SK-N-DZ (cell line): Measurements from ENCODE around the gene ERAL1.
"Not testable (repeated sequence)": the region's sequence is repeated elsewhere in the genome, so short reads cannot be mapped to it uniquely, and the experiment has no call there.

Experiments used
- DNase-seq: peaks from one replicate; pipeline ENCODE4 v3.0.0-alpha.2; 2015; ENCODE audit warnings: low spot score

ERAL1 gene

GRCh38 chr17:28849281-28849680 lies 5.5 kb upstream of the ERAL1 start:
- DNase-seq: no peak

DNA sequence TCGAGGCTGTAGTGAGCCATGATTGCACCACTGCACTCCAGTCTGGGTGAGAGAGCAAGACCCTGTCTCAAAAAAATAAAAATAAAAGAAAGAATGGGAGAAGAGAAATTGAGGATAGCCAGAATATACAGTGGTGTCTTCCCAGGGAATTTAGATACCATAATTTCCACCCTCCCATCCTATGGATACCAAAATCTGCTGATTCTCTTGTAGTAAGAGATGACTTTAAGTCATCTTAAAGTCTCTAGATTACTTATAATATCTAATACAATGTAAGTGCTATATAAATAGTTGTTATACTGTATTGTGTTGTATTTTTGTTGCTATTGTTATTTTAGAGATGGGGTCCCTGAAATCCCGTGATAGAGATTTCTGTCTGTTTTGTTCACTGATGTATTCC lies 1.5 kb upstream of the ERAL1 start:
- no peak for DNase-seq

GRCh38 chr17:28855336-28855679 lies 492 bp downstream of the ERAL1 start:
- no peak for DNase-seq

GRCh38 chr17:28856028-28856574 lies 1.3 kb downstream of the ERAL1 start:
- DNase-seq: no peak

DNA sequence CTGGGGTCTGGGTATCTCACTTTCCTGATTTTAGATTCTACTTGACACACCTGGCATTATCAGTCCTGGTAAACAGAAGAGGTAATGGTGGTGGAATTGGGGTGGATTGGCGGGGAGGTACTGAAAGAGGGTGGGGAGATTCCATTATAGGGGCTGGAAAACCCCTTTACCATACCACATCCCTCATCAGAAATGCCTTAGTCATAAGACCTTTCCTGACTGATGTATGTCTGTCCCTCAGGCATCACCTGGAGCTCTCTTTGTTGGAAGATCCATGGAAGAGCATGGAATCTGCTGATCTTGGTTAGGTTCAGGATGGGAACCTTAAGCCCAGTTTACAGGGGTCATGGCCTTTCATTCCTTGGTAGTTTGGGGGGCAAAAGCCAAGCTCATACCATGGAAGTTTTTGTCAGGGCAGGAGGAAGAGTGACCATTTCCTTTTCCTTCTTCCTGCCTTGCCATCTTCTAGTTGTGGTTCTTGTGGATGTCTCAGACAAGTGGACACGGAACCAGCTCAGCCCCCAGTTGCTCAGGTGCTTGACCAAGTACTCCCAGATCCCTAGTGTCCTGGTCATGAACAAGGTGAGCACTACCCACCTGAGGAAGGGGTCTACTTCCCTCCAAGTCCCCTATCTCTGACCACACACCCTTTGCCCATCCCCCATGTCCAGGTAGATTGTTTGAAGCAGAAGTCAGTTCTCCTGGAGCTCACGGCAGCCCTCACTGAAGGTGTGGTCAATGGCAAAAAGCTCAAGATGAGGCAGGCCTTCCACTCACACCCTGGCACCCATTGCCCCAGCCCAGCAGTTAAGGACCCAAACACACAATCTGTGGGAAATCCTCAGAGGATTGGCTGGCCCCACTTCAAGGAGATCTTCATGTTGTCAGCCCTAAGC lies 3.3 kb downstream of the ERAL1 start:
- DNase-seq: no peak

DNA sequence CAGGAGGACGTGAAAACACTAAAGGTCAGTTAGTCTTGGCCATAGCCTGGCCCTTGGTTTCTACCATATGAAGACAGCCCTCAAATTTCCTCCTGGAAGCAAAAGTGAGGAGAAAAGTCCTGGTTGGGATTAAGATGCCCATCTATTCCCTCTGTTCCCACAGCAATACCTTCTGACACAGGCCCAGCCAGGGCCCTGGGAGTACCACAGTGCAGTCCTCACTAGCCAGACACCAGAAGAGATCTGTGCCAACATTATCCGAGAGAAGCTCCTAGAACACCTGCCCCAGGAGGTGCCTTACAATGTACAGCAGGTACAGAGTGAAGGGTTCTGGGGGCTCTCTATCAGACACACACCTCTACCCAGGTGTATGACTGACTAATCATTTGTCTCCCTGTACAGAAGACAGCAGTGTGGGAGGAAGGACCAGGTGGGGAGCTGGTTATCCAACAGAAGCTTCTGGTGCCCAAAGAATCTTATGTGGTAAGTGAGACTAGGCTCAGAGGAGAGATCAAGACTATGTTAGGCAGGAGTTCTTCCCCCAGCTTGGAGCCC lies 4.1 kb downstream of the ERAL1 start:
- DNase-seq: no peak

GRCh38 chr17:28860363-28860808 lies 5.6 kb downstream of the ERAL1 start:
- DNase-seq: no peak

GRCh38 chr17:28861393-28862203 lies 6.8 kb downstream of the ERAL1 start:
- DNase-seq: no peak

DNA sequence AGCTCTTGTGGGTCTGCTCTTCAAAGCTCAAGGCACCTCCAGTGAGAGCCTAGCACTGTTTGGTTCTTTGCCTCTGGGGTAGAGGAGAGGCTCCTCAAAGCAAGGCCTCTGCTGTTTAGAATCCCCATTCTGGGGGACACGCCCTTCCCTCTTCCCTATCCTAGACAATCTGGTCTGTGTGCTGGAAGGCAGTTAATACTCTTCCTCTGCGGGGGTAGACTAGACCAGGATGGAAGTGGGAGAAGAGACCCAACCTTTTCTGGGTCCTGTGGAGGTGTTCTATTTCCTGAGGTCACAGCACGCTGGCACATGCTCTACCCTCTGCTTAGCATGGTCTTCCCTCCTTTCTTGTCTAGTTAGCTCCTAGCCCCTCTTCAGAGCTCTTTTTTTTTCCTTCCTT lies 7.7 kb downstream of the ERAL1 start:
- DNase-seq: no peak

- no peak for DNase-seq
These were observed 9.1 kb downstream of the ERAL1 start for GRCh38 chr17:28863953-28864352.

DNA sequence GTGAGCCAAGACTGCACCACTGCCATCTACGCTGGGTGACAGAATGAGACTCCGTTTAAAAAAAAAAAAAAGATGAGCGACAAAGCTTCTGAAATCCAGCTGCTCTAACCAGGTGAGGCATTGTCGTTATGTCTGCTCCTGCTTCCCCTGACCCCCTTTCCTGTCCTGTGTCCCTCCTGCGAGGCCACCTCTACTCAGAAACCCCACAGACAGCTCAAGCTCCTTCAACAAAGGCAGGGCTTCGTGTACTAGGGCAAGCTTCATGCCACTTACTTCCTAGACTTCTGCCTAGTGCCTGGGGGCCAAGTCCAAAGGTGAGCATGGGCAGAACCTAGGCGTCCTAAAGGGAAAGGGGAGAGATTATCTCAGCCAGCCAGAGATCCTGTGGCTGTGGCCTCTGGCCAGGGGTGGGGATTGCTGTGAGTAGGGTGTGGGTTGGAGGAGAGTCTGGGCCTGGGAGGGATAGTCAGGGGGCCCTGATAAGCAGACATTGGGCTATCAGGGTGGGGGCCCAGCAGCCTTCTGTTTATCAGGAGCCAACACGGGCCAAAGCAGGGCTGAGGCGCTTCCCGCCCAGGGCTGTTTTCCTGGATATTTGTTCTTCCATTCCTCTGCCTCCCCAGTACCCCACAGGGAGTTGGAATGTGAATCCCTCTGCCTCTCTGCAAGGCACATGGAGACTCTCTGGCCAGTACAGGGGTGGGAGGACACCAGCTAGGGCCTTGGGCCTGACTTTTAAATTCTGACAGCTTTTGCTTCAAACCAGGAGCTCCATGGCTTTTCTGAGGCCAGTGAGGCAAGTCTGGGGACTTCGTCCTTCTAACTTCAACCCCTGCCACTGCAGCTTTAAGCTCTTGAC lies 10.4 kb downstream of the ERAL1 start:
- DNase-seq: no peak

- no peak for DNase-seq
These were observed 11.3 kb downstream of the ERAL1 start for GRCh38 chr17:28865946-28866752.

DNA sequence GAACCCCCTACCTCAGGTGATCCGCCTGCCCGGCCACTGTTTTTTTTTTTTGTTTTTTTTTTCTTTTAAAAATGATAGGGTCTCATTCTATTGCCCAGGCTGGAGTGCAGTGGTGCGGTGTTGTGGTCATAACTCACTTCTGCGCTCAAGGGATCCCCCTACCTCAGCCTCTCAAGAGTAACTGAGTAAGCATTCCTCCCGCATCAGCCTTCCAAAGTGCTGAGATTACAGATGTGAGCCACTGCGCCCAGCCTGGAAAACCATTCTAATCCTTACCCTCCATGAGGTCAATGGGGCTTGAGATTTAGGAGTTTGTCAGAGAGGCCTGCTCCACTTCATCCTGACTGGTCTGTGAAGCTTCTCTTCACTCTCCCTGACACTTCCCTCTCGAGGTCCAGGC lies 12.5 kb downstream of the ERAL1 start:
- no peak for DNase-seq

- DNase-seq: no peak
These were observed 16.3 kb downstream of the ERAL1 start for GRCh38 chr17:28871056-28871579.

- DNase-seq: no peak
These were observed 19.0 kb downstream of the ERAL1 start for GRCh38 chr17:28873839-28874238.

- DNase-seq: no peak
These were observed 19.9 kb downstream of the ERAL1 start for GRCh38 chr17:28874750-28875149.

DNA sequence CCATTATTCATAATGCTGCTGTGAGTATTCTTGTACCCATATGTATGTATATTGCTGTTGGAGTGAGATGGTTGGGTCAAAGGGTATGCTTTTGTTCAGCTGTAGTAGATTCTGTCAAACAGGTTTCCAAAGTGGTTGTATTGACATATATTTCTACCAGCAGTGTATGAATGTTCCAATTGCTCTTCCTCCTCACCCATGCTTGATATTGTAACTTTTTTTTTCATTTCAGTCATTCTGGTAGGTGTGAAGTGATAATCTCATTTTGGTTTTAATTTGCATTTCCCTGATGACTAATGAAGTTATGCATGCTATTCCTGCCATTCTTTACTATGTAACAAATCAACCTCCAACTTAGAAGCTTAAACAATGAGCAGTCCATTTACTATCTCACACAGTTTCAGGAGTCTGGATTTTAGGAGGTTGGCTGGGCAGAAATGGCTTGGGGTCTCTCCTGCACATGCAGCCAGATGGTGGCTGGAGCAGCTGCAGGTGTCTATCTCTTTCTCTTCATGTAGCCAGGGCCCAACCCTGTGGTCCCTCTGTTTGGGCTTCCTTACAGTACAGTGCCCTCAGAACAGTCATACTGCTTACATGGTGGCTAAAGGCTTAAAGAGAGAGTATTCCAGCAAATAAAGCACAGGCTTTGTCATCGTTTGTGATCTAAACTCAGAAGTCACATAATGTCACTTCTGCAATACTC lies 21.2 kb downstream of the ERAL1 start:
- DNase-seq: no peak

DNA sequence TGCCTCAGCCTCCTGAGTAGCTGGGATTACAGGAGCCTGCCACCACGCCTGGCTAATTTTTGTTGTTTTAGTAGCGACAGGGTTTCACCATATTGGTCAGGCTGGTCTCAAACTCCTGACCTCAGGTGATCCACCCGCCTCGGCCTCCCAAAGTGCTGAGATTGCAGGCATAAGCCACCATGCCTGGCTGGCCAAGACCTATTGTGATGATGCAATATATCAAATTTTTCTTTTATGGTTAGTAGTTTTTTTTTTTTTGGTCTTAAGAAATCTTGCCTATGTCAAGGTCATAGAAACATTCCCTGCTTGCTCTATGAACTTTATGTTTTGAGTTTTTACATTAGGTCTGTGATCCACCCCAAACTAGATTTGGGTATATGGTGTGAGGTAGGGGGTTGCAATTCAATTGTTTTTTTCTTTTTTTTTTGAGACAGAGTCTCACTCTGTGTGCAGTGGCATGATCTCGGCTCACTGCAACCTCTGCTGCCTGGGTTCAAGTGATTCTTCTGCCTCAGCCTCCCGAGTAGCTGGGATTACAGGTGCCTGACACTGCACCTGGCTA lies 22.4 kb downstream of the ERAL1 start:
- DNase-seq: not testable (repeated sequence)
